ENCODE measurements around the gene PKNOX1.

DNA sequence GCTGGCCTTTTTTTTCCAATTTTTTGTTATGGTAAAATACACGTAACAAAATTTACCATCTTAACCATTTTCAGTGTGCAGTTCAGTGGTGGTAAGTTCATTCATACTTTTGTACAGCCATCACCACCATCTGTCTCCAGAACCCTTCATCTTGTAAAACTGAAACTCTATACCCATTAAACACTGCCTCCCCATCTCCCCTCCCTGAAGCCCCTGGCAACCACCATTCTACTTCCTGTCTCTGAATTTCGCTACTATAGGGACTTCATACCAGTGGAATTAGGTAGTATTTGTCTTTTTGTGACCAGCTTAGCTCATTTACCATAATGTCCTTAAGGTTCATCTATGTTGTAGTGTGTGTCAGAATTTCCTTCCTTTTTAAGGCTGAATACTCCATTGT is 8.7 kb downstream of the PKNOX1 start:
- TF ChIP-seq, protein P1, sequence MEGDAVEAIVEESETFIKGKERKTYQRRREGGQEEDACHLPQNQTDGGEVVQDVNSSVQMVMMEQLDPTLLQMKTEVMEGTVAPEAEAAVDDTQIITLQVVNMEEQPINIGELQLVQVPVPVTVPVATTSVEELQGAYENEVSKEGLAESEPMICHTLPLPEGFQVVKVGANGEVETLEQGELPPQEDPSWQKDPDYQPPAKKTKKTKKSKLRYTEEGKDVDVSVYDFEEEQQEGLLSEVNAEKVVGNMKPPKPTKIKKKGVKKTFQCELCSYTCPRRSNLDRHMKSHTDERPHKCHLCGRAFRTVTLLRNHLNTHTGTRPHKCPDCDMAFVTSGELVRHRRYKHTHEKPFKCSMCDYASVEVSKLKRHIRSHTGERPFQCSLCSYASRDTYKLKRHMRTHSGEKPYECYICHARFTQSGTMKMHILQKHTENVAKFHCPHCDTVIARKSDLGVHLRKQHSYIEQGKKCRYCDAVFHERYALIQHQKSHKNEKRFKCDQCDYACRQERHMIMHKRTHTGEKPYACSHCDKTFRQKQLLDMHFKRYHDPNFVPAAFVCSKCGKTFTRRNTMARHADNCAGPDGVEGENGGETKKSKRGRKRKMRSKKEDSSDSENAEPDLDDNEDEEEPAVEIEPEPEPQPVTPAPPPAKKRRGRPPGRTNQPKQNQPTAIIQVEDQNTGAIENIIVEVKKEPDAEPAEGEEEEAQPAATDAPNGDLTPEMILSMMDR (IDR thresholded peaks at IDR 0.05): no peak
- TF ChIP-seq POLR2A (IDR thresholded peaks at IDR 0.05): no peak
